GM23338 (cell line): ENCODE data around the gene ZNF8. TPM values are rescaled to one million over a fixed set of nuclear protein-coding genes. Genes with fewer than 3 reads are reported as not detected.

Experiments used
- ATAC-seq: fragments of 200-7000 bp; cut with Tn5 transposase; 3 replicates; pipeline ENCODE4 v1.9.1; 2020
- DNase-seq: peaks from one replicate; pipeline ENCODE4 v3.0.0-alpha.2; 2015; ENCODE audit warnings: low spot score
- H2AFZ ChIP-seq: fragments of 200-600 bp; sonication (generic); 2 replicates; pipeline ENCODE4 v1.8.0; 2016; ENCODE audit warnings: antibody characterized with exemption, mild to moderate bottlenecking, moderate library complexity
- H3F3A ChIP-seq: fragments of 200-600 bp; sonication (generic); replicated peaks from 2 replicates; pipeline ENCODE4 v1.8.0; 2017; ENCODE audit warnings: antibody characterized with exemption, mixed run types, low read depth
- H3K27ac ChIP-seq: fragments of 200-600 bp; sonication (generic); 2 replicates; pipeline ENCODE4 v1.6.1; 2016; ENCODE audit warnings: low read depth
- H3K27me3 ChIP-seq: fragments of 200-600 bp; sonication (generic); 2 replicates; pipeline ENCODE4 v1.8.0; 2016; ENCODE audit warnings: mild to moderate bottlenecking, mixed run types, moderate library complexity; ENCODE audit not compliant: insufficient read depth
- H3K36me3 ChIP-seq: fragments of 200-600 bp; sonication (generic); 2 replicates; pipeline ENCODE4 v1.8.0; 2016; ENCODE audit warnings: mild to moderate bottlenecking; ENCODE audit not compliant: insufficient read depth
- H3K4me1 ChIP-seq: fragments of 200-600 bp; sonication (generic); 2 replicates; pipeline ENCODE4 v1.8.0; 2016; ENCODE audit warnings: mild to moderate bottlenecking, moderate library complexity; ENCODE audit not compliant: insufficient read depth
- H3K4me2 ChIP-seq: fragments of 200-600 bp; sonication (generic); 2 replicates; pipeline ENCODE4 v1.7.1; 2017; ENCODE audit warnings: mixed run types
- H3K4me3 ChIP-seq: fragments of 200-600 bp; sonication (generic); 2 replicates; pipeline ENCODE4 v1.6.1; 2016; ENCODE audit warnings: mixed run types
- H3K79me2 ChIP-seq: fragments of 200-600 bp; sonication (generic); replicated peaks from 2 replicates; pipeline ENCODE4 v1.8.0; 2017; ENCODE audit warnings: mild to moderate bottlenecking; ENCODE audit not compliant: insufficient read depth
- H3K9me2 ChIP-seq: fragments of 200-600 bp; sonication (generic); 2 replicates; pipeline ENCODE4 v1.8.0; 2017; ENCODE audit not compliant: insufficient read depth
- H4K20me1 ChIP-seq: fragments of 200-600 bp; sonication (generic); replicated peaks from 2 replicates; pipeline ENCODE4 v1.8.0; 2017; ENCODE audit warnings: mild to moderate bottlenecking; ENCODE audit not compliant: insufficient read depth
- H3K27ac Mint-ChIP-seq: 2 replicates; pipeline ENCODE4 v1.8.0; 2020; ENCODE audit warnings: inconsistent platforms, mild to moderate bottlenecking, moderate library complexity, mixed read lengths
- H3K27me3 Mint-ChIP-seq: 3 replicates; pipeline ENCODE4 v1.8.0; 2022; ENCODE audit warnings: low read depth, mild to moderate bottlenecking, moderate library complexity, mixed read lengths, inconsistent platforms; ENCODE audit not compliant: insufficient read depth, poor library complexity
- H3K36me3 Mint-ChIP-seq: 3 replicates; pipeline ENCODE4 v1.8.0; 2021; ENCODE audit warnings: low read depth, mild to moderate bottlenecking, inconsistent platforms, moderate library complexity, mixed read lengths
- H3K4me1 Mint-ChIP-seq: 3 replicates; pipeline ENCODE4 v1.8.0; 2020; ENCODE audit warnings: mild to moderate bottlenecking, inconsistent platforms, mixed read lengths
- H3K4me3 Mint-ChIP-seq: 3 replicates; pipeline ENCODE4 v1.8.0; 2021; ENCODE audit warnings: moderate library complexity, mild to moderate bottlenecking, inconsistent platforms, mixed read lengths
- H3K9me3 Mint-ChIP-seq: 3 replicates; pipeline ENCODE4 v1.8.0; 2020; ENCODE audit warnings: moderate library complexity, mild to moderate bottlenecking, inconsistent platforms, mixed read lengths
- CREB1 ChIP-seq: fragments of 250-450 bp; sonication (Bioruptor Pico); IDR thresholded peaks from 2 replicates; pipeline ENCODE4 v1.5.0; 2020; ENCODE audit warnings: low read depth, mild to moderate bottlenecking, moderate library complexity
- CTCF ChIP-seq, 2 experiments: fragments of 200-600 bp in 1 of 2; sonication (generic) in 1 of 2; conservative IDR thresholded peaks; 2 replicates each; pipeline versions ENCODE4 v1.5.1 to v1.6.1; 2016 to 2017; ENCODE audit warnings: antibody characterized with exemption in 2 of 2, low read depth in 2 of 2, mild to moderate bottlenecking in 2 of 2, moderate library complexity in 1 of 2
- ETS1 ChIP-seq: IDR thresholded peaks from 2 replicates; pipeline ENCODE4 v1.6.1; 2016; ENCODE audit warnings: antibody characterized with exemption
- EZH2 ChIP-seq: fragments of 200-600 bp; sonication (generic); IDR thresholded peaks from one replicate; pipeline ENCODE4 v1.8.0; 2017; ENCODE audit warnings: antibody characterized with exemption, mild to moderate bottlenecking, low read depth; ENCODE audit not compliant: unreplicated experiment
- EZH2phosphoT487 ChIP-seq: fragments of 200-600 bp; sonication (generic); IDR thresholded peaks from one replicate; pipeline ENCODE4 v1.8.1; 2018; ENCODE audit warnings: antibody characterized with exemption; ENCODE audit not compliant: unreplicated experiment
- JUNB ChIP-seq: IDR thresholded peaks from one replicate; pipeline ENCODE4 v1.6.1; 2016; ENCODE audit warnings: antibody characterized with exemption; ENCODE audit not compliant: unreplicated experiment
- NANOG ChIP-seq: IDR thresholded peaks from 2 replicates; pipeline ENCODE4 v1.6.1; 2016; ENCODE audit warnings: antibody characterized with exemption, borderline replicate concordance
- POLR2AphosphoS5 ChIP-seq: IDR thresholded peaks from 2 replicates; pipeline ENCODE4 v1.6.1; 2016; ENCODE audit warnings: antibody characterized with exemption, low read depth
- REST ChIP-seq: IDR thresholded peaks from one replicate; pipeline ENCODE4 v1.6.1; 2018; ENCODE audit warnings: antibody characterized with exemption; ENCODE audit not compliant: unreplicated experiment
- STAT1 ChIP-seq: IDR thresholded peaks from one replicate; pipeline ENCODE4 v1.6.1; 2016; ENCODE audit warnings: antibody characterized with exemption; ENCODE audit not compliant: unreplicated experiment
- ZNF114 ChIP-seq: fragments of 250-450 bp; sonication (Bioruptor Pico); IDR thresholded peaks from 2 replicates; pipeline ENCODE4 v1.5.0; 2020; ENCODE audit warnings: mild to moderate bottlenecking, moderate library complexity
- ZNF331 ChIP-seq: fragments of 250-450 bp; sonication (Bioruptor Pico); IDR thresholded peaks from 2 replicates; pipeline ENCODE4 v1.5.0; 2020; ENCODE audit warnings: low read depth, mild to moderate bottlenecking, moderate library complexity
- polyA plus RNA-seq: library from polyadenylated mRNA; unstranded; fragments of >200 nt; fragmentation: Nextera tagmentation; extraction: Ambion mirVana; gene quantifications from 2 replicates; pipeline ENCODE4 v1.2.1, GENCODE V29; 2016
- total RNA-seq: library from RNA; depleted of rRNA; stranded (reverse); fragments of >200 nt; shearing (Covaris generic); gene quantifications from 2 replicates; pipeline ENCODE4 v1.2.3, GENCODE V29; 2014
- TF ChIP-seq, protein P1 (sequence below): fragments of 250-450 bp; sonication (Bioruptor Pico); IDR thresholded peaks from 2 replicates; pipeline ENCODE4 v1.5.0; 2020; ENCODE audit warnings: mild to moderate bottlenecking, moderate library complexity

The ZNF8 gene
- total and polyA plus RNA-seq, 2 experiments from 2014 or later: 4.3 to 30.3 TPM

- ATAC-seq (no peak), DNase-seq (no peak)
- H3K27me3 ChIP-seq: no peaks in the 10 kb centered on the region
- peak overlapping the region; percentile 87 for H3K27ac ChIP-seq
- Mint-ChIP-seq H3K9me3 (no peaks in the 10 kb centered on the region), H3K27me3 (peaks cover 12% of the 10 kb centered on the region), H3K36me3 (peaks cover 60% of the 10 kb centered on the region), H3K27ac (peak overlapping the region; percentile 97), H3K4me1 (peaks cover 21% of the 10 kb centered on the region), H3K4me3 (peak overlapping the region; percentile 94)
- H3K79me2 ChIP-seq: peaks cover 65% of the 10 kb centered on the region
- H4K20me1 ChIP-seq: peaks cover 33% of the 10 kb centered on the region
- peak overlapping the region; percentile 73 for H3K4me3 ChIP-seq
- peak overlapping the region; percentile 88; the same call in 1 of the 2 replicates for H2AFZ ChIP-seq
- H3F3A ChIP-seq: 0 out of 2 replicates have a peak, but pooled peaks cover 4% of the 10 kb centered on the region
- peaks cover 5% of the 10 kb centered on the region; the same call in 1 of the 2 replicates for H3K36me3 ChIP-seq
- H3K9me2 ChIP-seq: no peaks in the 10 kb centered on the region
- peak overlapping the region; percentile 91 for H3K4me2 ChIP-seq
- H3K4me1 ChIP-seq: peaks cover 18% of the 10 kb centered on the region
- TF ChIP-seq CREB1 (CRISPR knock-in tag): no peak
- no peak for TF ChIP-seq ZNF114 (CRISPR knock-in tag)
- TF ChIP-seq CTCF (conservative IDR thresholded peaks at IDR 0.05; ENCODE audit: low read depth in 2 of 2): no peak
- TF ChIP-seq STAT1: no peak
- TF ChIP-seq ZNF331 (CRISPR knock-in tag): no peak
- no peak for TF ChIP-seq NANOG
- no peak for TF ChIP-seq EZH2
- no peak for TF ChIP-seq ETS1
- TF ChIP-seq EZH2phosphoT487: no peak
- TF ChIP-seq REST: no peak
- TF ChIP-seq, protein P1, sequence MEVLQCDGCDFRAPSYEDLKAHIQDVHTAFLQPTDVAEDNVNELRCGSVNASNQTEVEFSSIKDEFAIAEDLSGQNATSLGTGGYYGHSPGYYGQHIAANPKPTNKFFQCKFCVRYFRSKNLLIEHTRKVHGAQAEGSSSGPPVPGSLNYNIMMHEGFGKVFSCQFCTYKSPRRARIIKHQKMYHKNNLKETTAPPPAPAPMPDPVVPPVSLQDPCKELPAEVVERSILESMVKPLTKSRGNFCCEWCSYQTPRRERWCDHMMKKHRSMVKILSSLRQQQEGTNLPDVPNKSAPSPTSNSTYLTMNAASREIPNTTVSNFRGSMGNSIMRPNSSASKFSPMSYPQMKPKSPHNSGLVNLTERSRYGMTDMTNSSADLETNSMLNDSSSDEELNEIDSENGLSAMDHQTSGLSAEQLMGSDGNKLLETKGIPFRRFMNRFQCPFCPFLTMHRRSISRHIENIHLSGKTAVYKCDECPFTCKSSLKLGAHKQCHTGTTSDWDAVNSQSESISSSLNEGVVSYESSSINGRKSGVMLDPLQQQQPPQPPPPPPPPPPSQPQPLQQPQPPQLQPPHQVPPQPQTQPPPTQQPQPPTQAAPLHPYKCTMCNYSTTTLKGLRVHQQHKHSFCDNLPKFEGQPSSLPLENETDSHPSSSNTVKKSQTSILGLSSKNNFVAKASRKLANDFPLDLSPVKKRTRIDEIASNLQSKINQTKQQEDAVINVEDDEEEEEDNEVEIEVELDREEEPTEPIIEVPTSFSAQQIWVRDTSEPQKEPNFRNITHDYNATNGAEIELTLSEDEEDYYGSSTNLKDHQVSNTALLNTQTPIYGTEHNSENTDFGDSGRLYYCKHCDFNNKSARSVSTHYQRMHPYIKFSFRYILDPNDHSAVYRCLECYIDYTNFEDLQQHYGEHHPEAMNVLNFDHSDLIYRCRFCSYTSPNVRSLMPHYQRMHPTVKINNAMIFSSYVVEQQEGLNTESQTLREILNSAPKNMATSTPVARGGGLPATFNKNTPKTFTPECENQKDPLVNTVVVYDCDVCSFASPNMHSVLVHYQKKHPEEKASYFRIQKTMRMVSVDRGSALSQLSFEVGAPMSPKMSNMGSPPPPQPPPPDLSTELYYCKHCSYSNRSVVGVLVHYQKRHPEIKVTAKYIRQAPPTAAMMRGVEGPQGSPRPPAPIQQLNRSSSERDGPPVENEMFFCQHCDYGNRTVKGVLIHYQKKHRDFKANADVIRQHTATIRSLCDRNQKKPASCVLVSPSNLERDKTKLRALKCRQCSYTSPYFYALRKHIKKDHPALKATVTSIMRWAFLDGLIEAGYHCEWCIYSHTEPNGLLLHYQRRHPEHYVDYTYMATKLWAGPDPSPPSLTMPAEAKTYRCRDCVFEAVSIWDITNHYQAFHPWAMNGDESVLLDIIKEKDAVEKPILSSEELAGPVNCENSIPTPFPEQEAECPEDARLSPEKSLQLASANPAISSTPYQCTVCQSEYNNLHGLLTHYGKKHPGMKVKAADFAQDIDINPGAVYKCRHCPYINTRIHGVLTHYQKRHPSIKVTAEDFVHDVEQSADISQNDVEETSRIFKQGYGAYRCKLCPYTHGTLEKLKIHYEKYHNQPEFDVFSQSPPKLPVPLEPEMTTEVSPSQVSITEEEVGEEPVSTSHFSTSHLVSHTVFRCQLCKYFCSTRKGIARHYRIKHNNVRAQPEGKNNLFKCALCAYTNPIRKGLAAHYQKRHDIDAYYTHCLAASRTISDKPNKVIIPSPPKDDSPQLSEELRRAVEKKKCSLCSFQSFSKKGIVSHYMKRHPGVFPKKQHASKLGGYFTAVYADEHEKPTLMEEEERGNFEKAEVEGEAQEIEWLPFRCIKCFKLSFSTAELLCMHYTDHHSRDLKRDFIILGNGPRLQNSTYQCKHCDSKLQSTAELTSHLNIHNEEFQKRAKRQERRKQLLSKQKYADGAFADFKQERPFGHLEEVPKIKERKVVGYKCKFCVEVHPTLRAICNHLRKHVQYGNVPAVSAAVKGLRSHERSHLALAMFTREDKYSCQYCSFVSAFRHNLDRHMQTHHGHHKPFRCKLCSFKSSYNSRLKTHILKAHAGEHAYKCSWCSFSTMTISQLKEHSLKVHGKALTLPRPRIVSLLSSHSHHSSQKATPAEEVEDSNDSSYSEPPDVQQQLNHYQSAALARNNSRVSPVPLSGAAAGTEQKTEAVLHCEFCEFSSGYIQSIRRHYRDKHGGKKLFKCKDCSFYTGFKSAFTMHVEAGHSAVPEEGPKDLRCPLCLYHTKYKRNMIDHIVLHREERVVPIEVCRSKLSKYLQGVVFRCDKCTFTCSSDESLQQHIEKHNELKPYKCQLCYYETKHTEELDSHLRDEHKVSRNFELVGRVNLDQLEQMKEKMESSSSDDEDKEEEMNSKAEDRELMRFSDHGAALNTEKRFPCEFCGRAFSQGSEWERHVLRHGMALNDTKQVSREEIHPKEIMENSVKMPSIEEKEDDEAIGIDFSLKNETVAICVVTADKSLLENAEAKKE: no peak
- TF ChIP-seq POLR2AphosphoS5: no peak
- TF ChIP-seq JUNB: no peak
These were observed 811 bp upstream of the ZNF8 start for GRCh38 chr19:58277748-58278540.
